Tibial nerve (tissue), 4 donors: ENCODE results near the gene HYDIN.
"Not testable (repeated sequence)": the region's sequence is repeated elsewhere in the genome, so short reads cannot be mapped to it uniquely, and the experiment has no call there.

ENCODE experiments used
- EP300 ChIP-seq, 2 donors: sonication (generic); formaldehyde crosslinking; IDR thresholded peaks; one replicate each; pipeline ENCODE4 v1.6.1; 2017; ENCODE audit warnings: antibody characterized with exemption in 2 of 2, mild to moderate bottlenecking in 1 of 2
- POLR2A ChIP-seq, 2 donors: fragments of 450-650 bp; IDR thresholded peaks; one replicate each; pipeline ENCODE4 v1.6.1; 2017; ENCODE audit warnings: antibody characterized with exemption in 2 of 2, mild to moderate bottlenecking in 2 of 2, moderate library complexity in 2 of 2
- TF ChIP-seq, protein P1 (sequence below), 5 experiments: fragments of 200-600 bp in 3 of 5; fragments of 450-650 bp in 2 of 5; sonication (generic) in 3 of 5; IDR thresholded peaks; one replicate each; pipeline ENCODE4 v1.5.1; 2016 to 2019; ENCODE audit warnings: antibody characterized with exemption in 5 of 5, mild to moderate bottlenecking in 3 of 5, moderate library complexity in 2 of 5

DNA sequence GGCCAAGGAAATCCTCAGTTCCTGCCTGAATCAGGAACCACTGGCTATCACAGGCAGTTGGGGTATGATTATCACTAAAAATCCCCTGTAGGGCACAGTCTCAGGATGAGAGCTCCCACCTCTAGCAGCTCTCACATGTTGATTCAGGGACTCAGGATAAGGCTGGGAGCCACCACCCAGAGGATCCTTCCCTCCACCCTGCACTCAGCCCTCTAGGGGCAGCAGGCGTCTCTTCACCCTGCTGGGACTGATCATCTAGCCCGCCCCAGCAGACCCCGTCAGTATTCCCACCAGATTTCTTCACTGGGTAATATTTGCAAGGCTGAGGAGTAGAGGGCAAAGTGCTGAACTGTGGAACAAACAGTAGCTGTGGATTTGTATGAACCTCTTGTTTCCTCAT is 224.0 kb downstream of the HYDIN start:
- not testable (repeated sequence) for TF ChIP-seq EP300, POLR2A (IDR thresholded peaks at IDR 0.05)
- TF ChIP-seq, protein P1, sequence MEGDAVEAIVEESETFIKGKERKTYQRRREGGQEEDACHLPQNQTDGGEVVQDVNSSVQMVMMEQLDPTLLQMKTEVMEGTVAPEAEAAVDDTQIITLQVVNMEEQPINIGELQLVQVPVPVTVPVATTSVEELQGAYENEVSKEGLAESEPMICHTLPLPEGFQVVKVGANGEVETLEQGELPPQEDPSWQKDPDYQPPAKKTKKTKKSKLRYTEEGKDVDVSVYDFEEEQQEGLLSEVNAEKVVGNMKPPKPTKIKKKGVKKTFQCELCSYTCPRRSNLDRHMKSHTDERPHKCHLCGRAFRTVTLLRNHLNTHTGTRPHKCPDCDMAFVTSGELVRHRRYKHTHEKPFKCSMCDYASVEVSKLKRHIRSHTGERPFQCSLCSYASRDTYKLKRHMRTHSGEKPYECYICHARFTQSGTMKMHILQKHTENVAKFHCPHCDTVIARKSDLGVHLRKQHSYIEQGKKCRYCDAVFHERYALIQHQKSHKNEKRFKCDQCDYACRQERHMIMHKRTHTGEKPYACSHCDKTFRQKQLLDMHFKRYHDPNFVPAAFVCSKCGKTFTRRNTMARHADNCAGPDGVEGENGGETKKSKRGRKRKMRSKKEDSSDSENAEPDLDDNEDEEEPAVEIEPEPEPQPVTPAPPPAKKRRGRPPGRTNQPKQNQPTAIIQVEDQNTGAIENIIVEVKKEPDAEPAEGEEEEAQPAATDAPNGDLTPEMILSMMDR (IDR thresholded peaks at IDR 0.05) = not testable (repeated sequence)
